D721Med (cell line): ENCODE data around the gene REC8.

ENCODE experiments used
- DNase-seq: peaks from one replicate; pipeline ENCODE4 v3.0.0; 2011; ENCODE audit warnings: low spot score; ENCODE audit not compliant: insufficient read length
- FAIRE-seq: peaks from 2 replicates; lab custom pipeline; 2011; peaks lifted over from hg19 to GRCh38; lab: Jason Lieb, UNC
- TF ChIP-seq, protein P1 (sequence below): IDR thresholded peaks from 2 replicates; pipeline ENCODE4 v1.5.1; 2012; ENCODE audit warnings: mild to moderate bottlenecking, control low read depth; ENCODE audit not compliant: insufficient read depth; ENCODE audit errors: missing control alignments

REC8 gene

GRCh38 chr14:24129410-24129998 lies 42.4 kb upstream of the REC8 start:
- DNase-seq: no peak
- TF ChIP-seq, protein P1, sequence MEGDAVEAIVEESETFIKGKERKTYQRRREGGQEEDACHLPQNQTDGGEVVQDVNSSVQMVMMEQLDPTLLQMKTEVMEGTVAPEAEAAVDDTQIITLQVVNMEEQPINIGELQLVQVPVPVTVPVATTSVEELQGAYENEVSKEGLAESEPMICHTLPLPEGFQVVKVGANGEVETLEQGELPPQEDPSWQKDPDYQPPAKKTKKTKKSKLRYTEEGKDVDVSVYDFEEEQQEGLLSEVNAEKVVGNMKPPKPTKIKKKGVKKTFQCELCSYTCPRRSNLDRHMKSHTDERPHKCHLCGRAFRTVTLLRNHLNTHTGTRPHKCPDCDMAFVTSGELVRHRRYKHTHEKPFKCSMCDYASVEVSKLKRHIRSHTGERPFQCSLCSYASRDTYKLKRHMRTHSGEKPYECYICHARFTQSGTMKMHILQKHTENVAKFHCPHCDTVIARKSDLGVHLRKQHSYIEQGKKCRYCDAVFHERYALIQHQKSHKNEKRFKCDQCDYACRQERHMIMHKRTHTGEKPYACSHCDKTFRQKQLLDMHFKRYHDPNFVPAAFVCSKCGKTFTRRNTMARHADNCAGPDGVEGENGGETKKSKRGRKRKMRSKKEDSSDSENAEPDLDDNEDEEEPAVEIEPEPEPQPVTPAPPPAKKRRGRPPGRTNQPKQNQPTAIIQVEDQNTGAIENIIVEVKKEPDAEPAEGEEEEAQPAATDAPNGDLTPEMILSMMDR: no peak
- FAIRE-seq: no peak

DNA sequence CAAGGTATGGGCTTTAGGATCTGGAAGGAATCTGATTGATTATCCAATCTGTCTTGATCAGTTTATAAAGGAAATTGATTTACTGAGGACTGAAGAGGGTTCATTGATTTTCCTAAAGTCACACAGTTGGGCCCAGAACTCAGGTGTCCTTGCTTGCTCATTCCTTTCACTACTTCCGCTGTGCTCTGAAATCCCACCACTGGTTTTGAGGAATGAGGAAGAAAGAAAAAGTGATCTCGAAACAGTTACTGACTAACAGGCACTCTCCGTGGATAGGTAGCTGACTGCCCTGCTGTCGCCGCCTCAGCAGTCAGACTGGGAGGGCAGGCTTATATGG lies 41.5 kb upstream of the REC8 start, which contains the start of gene FITM1:
Gene FITM1 (plus strand): TSS at position 280 of the 337 bp plus-strand sequence. CDS start 905 bp downstream, outside the sequence.
- no peak for DNase-seq
- TF ChIP-seq, protein P1: no peak
- no peak for FAIRE-seq

DNA sequence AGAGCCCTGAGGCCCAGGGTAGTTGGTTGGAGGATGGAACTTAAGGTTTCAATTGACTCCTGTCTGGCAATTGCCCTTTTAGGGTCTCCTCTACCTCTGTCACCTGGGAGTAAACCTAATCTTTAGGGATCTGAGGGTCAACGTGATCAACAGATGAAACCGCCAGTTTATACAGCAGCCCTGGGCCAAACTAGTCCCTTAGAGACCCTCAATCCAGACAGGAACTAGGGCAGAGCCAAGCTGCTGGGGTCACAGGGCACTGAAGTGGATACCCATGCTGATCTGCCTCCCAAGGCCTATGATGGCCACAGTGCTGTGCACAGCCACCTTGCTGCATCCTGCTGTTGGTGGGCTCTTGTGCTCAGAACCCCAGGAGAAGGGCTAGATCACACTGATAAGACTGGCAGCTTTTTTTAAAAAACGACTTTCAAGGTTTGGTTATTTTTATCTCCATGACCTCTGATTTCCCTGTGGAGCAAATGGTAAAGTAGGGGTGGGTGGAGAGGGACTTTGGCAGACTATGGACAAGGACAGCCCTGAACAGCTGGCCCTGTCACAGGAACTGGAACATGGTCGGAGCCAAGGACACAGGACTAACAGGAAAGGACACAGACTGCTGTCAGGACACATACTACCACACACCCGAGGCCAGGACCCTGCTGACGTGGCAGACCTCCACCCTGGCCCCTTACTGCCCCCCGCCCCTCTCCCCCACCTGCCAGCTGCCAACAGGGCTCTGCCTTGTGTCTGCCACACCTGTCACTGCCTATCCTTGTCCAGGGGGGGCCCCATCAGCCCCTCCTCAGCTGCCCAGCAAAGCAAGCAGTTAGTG lies 40.9 kb upstream of the REC8 start:
- TF ChIP-seq, protein P1: no peak
- DNase-seq (no peak), FAIRE-seq (no peak)

GRCh38 chr14:24131549-24131966 lies 40.3 kb upstream of the REC8 start:
- TF ChIP-seq, protein P1: no peak
- FAIRE-seq: no peak
- no peak for DNase-seq

GRCh38 chr14:24132061-24132685 lies 39.7 kb upstream of the REC8 start:
- no peak for FAIRE-seq
- DNase-seq: no peak
- TF ChIP-seq, protein P1: no peak

DNA sequence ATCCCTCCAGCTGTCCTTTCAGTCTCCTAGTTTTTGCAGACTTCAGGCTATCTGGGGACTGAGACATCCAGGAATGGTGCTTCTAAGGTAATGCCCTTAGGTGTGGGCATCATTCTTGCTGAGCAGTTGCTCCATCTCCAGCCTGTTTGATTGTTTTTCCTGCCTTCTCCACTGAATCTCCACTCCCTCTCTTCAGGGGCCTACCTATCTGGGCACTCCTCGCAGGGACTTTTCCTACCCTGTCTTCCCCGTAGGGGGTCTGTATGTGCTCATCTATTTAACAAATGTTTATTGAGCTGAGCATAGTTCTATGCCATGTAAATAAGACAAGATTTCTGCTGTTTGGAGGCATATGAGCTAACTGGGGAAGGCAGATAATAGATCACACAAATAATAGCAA lies 38.9 kb upstream of the REC8 start:
- DNase-seq: no peak
- TF ChIP-seq, protein P1: no peak
- FAIRE-seq: no peak
